OCI-LY7 (cell line): ENCODE measurements around the gene CCER1.
A peak's percentile ranks its signal among the peaks of the same experiment; 100 is the strongest.

ENCODE experiments used
- CTCF ChIP-seq: fragments of 200-600 bp; sonication (generic); conservative IDR thresholded peaks from 2 replicates; pipeline ENCODE4 v1.5.1; 2014; ENCODE audit warnings: mild to moderate bottlenecking, antibody characterized with exemption, low read length, moderate library complexity, mixed read lengths
- EZH2phosphoT487 ChIP-seq: fragments of 200-600 bp; sonication (generic); IDR thresholded peaks from 2 replicates; pipeline ENCODE4 v1.6.1; 2018; ENCODE audit warnings: low read depth, borderline replicate concordance, mild to moderate bottlenecking, mixed run types, antibody characterized with exemption, low read length, moderate library complexity, mixed read lengths

GRCh38 chr12:90909069-90909770, 45.8 kb downstream of the CCER1 start:
- TF ChIP-seq CTCF (peak; percentile 73), EZH2phosphoT487 (no peak)
